HG03139 (cell line): ENCODE results near the gene ZNF823.
A peak's percentile ranks its signal among the peaks of the same experiment; 100 is the strongest.

Source experiments
- ATAC-seq: cut with Tn5 transposase; IDR thresholded peaks from one replicate; pipeline ENCODE4 v1.9.1; 2021; ENCODE audit not compliant: unreplicated experiment

Gene ZNF823

DNA sequence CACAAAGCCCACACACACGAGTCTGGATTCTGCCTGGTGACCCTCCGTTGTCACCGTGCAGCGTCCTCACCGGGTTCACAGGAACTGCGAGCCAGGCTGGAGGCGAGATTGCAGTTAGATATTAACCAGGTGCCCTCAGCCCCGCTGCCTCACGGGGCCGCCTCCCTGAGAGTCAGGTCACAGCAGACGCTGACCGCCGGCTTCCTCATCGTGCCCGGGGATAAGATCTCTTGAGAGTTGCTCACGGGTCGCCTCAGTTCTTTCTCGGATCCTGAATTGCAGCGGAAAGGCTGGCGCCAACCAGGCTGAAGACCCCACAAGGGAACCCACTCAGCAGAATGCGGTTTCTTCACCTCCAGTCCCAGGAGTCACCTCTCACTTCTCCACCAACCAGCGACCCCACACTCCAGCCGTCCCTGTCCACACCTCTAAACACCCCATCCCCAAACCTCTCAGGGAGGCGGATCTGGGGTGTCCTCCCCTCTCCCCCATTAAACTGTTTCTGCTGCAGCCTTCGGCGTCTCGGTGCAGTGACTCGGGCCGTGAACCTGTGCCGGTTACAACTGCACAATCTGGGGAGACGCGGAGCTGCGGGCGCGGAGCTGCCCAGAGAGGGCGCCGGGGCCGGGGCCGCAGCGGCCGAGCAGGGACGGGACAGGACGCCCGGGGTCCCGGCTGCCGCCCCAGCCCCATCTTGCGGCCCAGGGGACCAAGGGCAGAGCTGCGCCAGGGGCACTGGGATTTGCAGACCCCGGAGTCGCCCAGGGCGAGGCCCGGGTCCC, 591 bp downstream of the ZNF823 start:
- peak; percentile 24 for ATAC-seq

DNA sequence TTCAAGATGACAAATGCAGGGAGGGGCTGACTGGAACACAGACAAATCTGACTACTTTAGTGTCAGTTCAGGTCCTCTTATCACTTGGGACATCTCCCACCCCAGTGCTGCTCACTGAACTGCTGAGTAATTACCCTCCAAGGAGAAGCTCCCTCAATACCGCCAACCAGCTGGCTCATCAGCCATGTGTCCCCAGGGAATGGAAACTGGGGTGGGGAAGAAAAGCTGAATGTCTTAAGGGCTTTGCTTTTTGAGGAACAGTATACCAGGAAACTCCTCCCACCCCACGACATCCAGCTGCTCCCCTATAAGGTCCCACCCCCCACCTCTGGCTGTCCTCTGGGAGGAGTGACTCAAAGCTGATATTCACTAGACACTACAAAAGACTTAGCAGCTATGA, 2.0 kb downstream of the ZNF823 start:
- ATAC-seq = no peak

DNA sequence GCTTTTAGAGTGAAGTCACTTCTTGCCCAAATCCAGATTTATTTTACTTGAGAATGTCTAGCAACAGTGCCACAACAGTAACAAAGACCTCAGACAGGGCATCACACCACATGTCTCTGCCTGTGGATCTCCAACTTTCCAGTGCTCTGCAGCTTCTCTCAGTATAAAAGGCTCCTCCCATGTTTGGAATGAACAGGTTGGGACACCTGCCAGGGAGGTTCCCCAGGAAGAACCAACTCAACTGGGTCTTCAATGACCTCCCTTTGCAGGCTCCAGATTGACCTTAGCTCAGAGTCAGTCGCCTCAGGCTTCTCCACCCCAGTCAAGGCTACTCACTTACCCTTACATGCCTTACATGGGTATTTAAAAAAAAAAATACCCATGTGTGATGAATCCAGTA, 3.4 kb downstream of the ZNF823 start:
- ATAC-seq = no peak

DNA sequence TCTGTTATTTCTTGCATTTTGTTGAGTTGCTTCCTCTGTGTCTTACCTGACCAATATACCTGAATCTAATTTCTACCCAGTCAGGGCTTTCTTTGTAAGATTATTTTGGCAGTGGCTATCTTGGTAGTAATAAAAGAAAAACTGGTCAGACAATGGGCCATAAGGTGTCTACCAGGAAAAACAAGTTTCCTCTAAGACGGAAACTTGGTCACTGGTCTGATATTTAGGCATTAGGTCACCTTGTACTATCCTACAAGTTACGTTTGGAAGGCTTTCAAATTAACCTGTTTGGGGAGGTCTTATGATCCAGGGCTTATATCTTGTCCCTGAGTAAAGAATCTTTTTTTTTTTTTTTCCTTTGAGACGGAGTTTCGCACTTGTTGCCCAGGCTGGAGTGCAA, 9.2 kb downstream of the ZNF823 start:
- no peak for ATAC-seq

DNA sequence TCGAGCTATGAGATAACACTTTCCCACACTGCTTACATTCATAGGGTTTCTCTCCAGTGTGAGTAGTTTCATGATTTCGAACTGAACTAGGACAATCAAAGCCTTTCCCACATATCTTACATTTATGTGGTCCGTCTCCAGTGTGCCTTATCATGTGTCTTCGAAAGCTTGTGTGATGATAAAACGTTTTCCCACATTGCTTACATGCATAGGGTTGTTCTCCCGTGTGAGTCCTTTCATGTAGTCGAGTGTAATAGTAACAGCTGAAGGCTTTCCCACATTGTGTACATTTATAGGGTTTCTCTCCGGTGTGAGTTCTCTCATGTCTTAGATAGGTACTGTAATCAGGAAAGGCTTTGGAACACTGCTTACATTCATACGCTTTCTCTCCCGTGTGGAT, 16.3 kb downstream of the ZNF823 start:
- no peak for ATAC-seq

DNA sequence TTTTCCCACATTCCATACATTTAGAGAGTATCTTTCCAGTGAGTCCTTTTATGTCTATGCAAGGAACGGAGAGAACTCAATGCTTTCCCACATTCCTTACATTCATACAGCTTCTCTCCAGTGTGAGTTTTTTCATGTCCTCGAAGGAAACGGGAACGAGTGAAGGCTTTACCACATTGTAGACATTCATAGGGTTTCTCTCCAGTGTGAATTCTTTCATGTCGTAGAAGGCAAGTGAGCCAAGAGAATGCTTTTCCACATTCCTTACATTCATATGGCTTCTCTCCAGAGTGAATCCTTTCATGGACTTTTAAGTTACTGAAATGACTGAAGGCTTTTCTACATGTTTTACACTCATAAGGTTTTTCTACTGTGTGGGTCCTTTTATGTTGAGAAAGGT, 17.1 kb downstream of the ZNF823 start:
- ATAC-seq = no peak

DNA sequence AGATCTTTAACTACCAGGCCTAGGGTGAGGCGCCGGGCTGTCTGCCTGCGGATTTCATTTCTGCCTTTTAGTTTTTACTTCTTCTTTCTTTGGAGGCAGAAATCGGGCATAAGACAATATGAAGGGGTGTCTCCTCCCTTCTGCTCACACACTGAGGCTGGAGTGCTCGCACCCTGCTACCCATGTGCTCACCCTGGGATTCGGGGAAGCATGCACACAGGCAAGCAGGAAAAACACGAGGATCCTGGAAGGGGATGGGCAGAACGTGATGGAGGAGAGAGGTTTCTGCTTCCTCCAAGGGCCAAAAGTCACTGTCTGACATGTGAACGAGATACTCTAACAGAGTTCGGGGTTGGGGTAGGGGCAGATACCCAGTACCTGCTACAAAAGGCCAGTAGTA, 28.4 kb downstream of the ZNF823 start:
- no peak for ATAC-seq

DNA sequence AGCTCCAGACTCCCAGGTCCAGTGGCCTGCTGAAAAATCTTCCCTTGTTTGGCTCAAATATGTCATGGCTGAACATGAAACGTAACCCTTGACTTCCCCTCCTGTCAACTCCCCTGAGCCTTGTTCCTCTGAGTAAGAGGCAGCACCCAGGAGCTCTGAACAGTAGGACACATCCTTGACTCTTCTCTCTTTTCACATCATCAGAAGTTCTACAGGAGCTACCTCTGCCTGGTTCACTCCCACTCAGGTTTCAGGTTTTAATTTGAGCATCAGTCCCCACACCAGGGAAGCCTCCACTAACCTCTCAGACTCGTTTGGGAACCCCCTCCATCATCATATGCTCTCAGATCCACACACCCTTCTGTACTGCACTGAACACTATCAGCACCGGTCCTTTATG, 30.3 kb downstream of the ZNF823 start:
- no peak for ATAC-seq

DNA sequence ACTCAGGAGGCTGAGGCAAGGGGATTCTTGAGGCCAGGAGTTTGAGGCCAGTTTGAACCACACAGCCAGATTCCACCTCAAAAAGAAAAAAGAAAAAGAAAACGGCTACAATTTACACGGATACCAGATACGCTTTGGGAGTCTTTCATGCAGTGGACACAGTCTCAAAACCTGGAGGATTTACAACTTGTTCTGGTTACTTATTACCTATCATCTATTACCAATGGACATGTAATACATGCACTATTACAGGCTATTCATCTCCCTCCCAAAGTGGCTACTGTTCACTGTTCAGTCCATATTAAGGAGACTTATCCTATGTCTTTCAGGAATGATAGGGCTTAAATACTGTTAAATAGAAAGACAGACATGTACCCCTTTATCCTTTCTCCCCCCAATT, 33.3 kb downstream of the ZNF823 start:
- ATAC-seq = no peak

DNA sequence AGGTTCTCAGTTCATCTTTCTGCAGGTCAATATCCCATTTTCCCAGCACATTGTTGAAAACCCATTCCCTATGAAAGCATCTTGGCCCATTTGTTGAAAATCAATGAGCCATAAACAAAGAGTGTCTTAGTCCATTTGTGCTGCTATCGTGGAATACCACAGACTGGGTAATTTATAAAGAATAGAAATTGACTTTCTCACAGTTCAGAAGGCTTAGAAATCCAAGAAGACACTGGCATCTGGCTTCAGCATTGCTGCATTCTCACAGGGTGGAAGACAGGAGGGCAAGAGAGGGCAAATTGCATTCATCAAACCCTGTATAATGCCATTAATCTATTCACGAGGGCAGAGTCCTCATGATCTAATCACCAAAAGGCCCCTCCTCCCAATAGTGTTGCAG, 34.1 kb downstream of the ZNF823 start:
- no peak for ATAC-seq

DNA sequence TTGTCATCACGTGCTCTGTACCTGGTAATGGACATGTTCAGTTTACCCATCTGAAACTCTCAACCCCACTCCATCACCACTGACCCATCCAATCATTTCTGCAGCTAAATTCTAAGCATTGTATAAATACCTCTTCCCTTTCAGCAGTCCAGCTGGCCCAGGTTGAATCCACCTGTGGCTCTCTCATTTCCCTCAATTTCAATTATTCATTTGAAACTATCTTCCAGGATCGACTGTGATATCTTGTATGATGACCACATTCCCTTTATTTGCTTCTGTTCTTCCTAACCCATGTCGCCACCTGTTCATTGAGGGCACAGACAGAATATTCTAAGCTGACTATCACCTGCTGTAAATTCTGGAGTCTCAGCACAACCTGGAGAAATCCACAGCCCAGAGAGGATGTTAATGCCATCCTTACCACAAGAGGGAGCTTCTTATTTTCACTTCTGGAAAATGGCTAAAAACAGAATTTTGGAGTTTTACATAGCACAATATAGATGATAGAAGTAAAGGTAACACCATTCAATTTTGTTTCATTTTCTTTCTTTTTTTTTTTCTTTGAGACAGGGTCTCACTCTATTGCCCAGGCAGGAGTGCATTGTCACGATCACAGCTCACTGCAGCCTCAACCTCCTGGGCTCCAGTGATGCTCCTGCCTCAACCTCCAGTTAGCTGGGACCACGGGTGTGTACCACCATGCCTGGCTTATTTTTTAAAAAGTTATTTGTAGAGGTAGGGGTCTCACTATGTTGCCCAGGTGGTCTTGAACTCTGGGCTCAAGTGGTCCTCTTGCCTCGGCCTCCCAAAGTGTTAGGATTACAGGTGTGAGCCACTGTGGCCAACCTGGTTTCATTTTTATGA, 38.6 kb downstream of the ZNF823 start:
- no peak for ATAC-seq

DNA sequence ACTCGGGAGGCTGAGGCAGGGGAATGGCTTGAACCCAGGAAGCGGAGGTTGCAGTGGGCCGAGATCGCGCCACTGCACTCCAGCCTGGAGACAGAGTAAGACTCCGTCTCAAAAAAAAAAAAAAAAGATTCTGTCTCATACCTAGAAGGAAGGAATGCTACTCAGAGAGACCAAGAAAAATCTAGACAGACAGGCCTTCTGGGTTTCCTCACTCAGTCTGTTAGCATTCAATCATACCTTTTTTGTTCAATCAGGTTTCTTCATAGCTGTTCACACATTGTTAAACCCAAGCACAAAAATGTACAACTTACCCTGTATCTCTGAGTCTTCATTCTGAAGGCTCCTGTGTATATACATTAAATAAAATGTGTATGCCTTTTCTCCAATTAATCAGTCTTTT, 40.5 kb downstream of the ZNF823 start:
- no peak for ATAC-seq

DNA sequence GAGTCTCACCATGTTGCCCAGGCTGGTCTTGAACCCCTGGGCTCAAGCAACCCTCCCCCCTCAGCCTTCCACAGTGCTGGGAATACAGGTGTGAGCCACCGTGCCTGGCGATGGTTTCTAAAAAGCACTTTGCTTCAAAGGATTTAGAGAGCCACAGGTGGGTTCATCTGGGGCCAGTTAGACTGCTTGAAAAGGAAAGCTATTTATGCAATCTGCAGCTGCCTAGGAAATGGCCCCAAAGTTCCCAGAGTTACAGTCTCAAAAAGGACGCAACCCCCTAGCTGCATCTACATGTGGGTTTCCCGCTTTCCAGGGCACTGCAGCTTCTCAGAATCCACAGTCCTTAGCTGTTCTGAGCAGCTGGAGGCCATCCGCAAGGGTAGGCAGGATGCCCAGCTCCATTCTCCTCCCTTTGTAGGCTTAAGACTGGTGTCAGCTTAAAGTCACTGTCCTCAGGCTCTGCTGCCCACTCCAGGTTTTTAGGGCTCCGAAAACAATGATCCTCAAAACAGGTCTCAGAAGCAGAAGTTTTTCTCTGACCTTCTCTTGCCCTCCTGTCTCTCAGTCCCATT, 41.4 kb downstream of the ZNF823 start:
- ATAC-seq = no peak

DNA sequence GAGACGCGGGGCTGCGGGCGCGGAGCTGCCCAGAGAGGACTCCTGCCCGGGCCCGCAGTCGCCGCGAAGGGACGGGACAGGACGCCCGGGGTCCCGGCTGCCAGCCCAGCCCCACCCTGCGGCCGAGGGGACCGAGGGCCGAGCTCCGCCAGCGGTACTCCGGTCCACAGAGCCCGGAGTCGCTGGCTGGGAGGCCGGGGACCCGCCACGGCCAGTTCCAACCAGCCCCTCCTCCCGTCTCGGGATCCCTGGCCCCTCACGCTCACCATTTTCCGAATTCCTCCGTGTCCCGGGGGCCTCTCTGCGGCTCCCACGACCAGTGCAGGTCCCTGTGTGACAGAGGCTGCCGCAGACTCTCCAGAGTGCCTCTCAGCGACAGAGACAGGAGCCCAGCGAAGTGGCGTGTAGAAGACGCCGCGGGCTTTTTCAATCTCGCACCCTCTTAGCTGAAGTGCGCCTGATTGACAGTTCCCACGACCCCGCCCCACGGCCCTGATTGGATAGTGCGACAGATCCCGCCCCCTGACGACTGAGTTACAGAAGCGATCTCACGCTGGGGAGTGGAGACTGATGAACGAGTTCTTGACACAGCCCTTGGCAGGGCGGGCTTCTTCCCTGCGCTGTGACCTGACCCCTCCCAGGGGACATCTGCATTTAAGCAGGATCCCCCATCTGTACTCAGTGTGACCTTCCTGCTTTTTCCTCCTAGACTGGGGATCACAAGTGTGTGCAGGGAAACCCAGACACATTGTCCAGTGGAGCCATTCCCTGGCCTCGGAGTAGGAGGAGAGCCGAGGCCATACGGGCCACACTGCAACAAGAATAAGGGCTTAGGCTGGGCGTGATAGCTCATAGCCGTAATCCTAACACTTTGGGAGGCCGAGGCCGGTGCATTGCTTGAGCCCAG, 44.0 kb downstream of the ZNF823 start:
- peak; percentile 87 for ATAC-seq

DNA sequence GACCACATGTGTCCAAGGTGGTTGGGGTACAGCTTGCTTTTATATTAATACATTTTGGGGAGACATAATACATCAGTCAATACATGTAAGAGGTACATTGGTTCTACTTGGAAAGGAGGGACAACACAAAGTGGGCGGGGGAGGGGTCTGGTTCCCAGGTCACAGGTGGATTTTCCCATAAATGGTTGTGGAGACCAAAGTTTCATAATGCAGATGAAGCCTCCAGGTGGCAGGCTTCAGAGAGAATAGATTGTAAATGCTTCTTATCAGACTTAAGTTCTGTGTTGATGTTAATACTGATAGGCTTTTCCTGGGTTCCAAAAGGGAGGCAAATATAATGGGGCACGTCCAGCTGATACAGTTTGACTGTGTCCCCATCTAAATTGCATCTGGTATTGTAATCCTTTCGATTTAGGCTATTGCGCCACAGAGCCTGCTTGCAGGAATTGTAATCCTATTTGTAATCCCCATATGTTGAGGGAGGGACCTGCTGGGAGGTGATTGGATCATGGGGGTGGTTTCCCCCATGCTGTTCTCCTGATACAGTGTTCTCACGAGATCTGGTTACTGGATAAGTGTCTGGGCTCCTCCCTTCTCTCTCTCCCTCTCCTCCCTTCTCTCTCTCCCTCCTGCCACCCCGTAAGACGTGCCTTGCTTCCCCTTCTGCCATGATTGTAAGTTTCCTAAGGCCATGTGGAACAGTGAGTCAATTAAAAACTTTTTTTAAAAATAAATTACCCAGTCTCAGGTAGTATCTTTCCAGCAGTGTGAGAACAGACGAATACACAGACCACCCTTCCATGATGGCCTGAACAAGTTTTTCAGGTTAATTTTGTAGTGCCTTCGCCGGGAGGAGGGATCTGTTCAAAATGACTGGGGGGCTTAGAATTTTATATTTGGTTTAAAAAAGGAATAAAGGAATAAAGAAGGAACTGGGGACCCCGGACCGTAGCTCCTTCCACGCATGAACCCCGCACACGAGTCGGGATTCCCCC, 44.9 kb downstream of the ZNF823 start:
- ATAC-seq = no peak

DNA sequence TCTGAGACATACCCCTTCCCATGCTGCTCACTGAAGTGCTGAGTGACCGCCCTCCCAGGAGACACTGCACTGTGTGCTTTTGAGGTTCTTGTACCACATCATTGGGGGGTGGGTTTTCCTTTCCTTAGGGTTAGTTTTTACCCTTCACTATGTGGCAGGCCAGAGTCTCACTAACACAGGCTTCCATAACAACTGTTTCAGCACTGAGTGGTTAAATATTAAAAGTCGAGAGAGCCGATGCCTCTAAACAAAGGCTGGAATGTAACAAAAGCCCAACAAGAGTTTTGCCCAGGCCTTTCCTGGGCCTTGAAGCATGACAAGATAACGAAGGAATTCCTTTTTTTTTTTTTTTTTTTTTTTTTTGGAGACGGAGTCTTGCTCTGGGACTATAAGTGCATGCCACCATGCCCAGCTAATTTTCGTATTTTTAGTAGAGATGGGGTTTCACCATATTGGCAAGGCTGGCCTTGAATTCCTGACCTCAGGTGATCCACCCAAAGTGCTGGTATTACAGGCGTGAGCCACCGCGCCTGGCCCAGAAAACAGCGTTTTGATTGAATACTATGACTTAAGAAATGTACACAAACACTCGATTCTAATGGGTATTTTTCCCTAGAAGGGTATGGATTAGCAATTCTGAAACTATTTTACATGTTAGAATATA, 46.5 kb downstream of the ZNF823 start:
- ATAC-seq = no peak

DNA sequence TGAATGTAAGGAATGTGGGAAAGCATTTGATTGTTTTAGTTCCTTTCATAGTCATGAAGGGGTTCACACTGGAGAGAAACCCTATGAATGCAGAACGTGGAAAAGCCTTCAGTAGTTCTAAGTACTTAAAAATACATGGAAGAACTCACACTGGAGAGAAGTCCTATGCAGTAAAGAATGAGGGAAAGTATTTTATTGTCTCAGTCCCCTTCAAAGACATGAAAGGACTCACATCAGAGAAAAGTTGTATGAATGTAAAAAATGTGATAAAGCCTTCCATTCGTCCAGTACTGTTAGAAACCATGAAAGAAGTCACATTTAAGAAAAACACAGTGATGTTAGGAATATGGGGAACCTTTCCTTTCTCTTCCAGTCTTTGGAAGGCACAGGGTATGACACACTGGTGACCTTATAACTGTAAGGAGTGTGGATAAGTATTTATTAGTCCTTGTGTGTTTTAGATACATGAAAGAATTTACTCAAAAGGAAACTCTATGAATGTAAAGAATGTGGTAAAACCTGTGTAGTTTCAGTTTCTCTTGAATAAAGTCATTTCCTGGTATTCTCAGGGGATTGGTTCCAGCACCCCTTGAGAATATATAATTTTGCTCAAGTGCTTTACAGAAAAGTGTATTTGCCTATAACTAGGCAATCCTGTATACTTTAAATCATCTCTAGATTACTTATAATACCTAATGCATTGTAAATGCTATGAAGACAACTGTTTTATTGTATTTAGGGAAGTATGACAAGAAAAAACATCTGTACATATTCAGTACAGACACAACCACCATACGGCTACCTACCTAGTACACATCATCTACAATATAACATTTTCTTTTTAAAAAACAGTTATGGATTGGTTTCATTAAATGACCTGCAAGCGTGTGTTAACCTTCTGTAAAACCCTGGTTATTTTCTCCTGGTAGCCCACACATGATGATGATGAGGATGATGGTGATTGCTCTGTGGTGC, 52.8 kb downstream of the ZNF823 start:
- no peak for ATAC-seq
